ENCODE measurements around the gene QRFP. TPM values are rescaled to one million over a fixed set of nuclear protein-coding genes. Genes with fewer than 3 reads are reported as not detected.

Gene QRFP
- total and polyA plus RNA-seq, 12 donors = not detected

DNA sequence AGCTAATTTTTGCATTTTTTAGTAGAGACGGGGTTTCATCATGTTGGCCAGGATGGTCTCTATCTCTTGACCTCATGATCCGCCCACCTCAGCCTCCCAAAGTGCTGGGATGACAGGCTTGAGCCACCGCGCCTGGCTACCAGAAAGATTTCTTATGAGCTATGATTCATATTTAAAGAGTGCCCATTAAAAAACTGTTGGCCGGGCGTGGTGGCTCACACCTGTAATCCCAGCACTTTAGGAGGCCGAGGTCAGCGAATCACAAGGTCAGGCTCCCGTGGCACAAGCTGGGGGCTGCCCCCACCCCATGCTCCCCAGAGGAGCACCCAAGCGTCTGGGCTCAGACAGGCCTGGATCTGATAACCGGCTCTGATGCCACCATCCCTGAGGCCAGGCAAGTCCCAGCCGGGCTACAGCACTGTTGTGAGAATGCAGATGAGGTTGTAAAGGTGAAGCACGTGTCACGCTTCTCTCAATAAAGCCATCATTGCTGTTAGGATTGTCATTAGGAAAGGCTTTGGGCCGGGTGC, 13.9 kb downstream of the QRFP start:
- no peaks in the 10 kb centered on the region for H3K4me1 ChIP-seq (replicated peaks in 1 of 2)
- H3K36me3 ChIP-seq (replicated peaks in 1 of 2) = peaks cover 0 to 96% of the 10 kb centered on the region in 2 donors
- H3K27ac ChIP-seq = no peak overlapping the region
- H3K27me3 ChIP-seq = no peaks in the 10 kb centered on the region
- intact Hi-C loops (cut with DNase I) = no loop called here
- H3K4me3 ChIP-seq = no peak overlapping the region
- H3K9me3 ChIP-seq (replicated peaks in 1 of 3) = no peaks in the 10 kb centered on the region
- WGBS, 4 donors = 85 to 90% (median 87%) methylated on average over 8 to 15 of the region's 15 CpGs
- no peak for DNase-seq
- no peak for TF ChIP-seq POLR2A (IDR thresholded peaks at IDR 0.05)
- TF ChIP-seq, protein P1, sequence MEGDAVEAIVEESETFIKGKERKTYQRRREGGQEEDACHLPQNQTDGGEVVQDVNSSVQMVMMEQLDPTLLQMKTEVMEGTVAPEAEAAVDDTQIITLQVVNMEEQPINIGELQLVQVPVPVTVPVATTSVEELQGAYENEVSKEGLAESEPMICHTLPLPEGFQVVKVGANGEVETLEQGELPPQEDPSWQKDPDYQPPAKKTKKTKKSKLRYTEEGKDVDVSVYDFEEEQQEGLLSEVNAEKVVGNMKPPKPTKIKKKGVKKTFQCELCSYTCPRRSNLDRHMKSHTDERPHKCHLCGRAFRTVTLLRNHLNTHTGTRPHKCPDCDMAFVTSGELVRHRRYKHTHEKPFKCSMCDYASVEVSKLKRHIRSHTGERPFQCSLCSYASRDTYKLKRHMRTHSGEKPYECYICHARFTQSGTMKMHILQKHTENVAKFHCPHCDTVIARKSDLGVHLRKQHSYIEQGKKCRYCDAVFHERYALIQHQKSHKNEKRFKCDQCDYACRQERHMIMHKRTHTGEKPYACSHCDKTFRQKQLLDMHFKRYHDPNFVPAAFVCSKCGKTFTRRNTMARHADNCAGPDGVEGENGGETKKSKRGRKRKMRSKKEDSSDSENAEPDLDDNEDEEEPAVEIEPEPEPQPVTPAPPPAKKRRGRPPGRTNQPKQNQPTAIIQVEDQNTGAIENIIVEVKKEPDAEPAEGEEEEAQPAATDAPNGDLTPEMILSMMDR (IDR thresholded peaks at IDR 0.05) = no peak

DNA sequence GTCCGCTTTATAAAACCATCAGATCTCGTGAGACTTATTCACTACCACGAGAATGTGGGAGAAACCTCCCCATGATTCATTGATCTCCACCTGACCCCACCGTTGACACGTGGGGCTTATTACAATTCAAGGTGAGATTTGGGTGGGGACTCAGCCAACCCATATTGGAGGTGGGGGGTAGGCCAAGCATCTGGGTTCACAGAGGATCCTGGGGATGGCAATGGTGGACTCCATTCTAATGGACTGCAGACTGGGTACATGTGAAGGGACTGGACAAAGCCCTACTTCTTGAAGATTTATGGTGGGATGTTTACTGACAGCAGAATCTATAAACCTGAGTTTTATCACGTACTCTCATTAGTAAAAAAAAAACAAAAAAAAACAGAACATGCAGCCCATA, 15.1 kb downstream of the QRFP start:
- Histone ChIP-seq H3K36me3 (replicated peaks in 1 of 2) (peaks cover 0 to 95% of the 10 kb centered on the region in 2 donors), H3K4me1 (replicated peaks in 1 of 2) (no peaks in the 10 kb centered on the region), H3K4me3 (no peak overlapping the region), H3K27ac (no peak overlapping the region), H3K9me3 (replicated peaks in 1 of 3) (no peaks in the 10 kb centered on the region), H3K27me3 (no peaks in the 10 kb centered on the region)
- intact Hi-C loops (cut with DNase I) = no loop called here
- 86 to 89% (median 89%) methylated on average over 6 of the region's 6 CpGs for WGBS, 4 donors
- no peak for DNase-seq
- TF ChIP-seq POLR2A (IDR thresholded peaks at IDR 0.05) = no peak
- TF ChIP-seq, protein P1 (IDR thresholded peaks at IDR 0.05) = no peak

DNA sequence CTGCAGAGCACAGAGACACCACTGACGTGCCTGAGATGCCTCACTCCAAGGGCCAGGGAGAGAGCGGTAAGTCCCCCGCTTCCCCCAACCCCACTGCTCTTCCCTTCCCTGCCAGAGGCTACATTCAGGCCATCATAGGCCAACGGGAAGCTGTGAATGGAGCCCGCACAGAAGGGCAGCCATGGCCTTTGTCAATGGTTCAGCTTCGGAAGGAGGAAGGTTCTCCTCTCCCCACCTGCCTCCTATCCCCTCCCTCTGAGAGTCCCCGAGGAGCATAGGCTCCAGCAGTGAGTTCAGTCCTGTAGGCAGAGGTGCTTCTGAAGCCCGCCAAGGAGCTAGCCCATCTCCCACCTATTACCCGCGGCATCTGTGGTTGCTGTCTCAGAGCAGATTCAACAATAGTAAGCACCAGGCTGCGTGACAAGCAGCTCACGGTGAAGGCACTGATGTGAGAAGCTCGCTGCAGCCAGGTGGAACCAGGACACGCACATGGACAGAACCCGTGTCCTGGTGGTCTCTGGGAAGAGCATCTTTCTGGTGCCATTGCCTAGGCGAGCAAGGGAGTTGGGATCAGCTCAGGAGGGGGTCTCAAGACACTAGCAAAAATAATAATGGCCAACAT, 15.9 kb downstream of the QRFP start:
- TF ChIP-seq POLR2A (IDR thresholded peaks at IDR 0.05) = no peak
- TF ChIP-seq, protein P1 (IDR thresholded peaks at IDR 0.05) = no peak
- 92 to 98% (median 95%) methylated on average over 15 to 16 of the region's 16 CpGs for WGBS, 4 donors

DNA sequence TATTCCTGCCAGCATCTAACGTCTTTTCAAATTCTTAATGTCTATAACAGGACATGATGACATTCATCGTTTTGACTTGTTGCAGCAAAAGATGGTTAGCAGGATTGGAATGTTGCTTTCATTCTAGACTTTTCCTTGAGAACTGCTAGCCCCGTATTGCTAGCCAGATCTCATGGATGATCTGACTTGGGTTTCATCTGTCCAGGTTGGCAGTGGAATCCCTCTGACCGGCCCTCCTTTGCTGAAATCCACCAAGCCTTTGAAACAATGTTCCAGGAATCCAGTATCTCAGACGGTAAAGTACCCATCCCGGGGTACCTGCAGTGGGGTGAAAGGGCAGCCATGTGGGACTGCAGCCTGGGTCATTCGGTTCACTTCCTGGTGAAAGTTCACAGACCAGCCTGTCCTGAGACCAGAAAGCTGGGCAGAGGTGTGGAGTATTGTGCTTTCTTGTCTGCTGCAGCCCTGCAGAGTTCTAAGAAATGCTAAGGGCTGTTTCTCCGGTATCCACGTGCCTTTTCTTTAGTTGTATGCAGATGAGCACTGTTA, 16.7 kb downstream of the QRFP start:
- Histone ChIP-seq H3K4me1 (replicated peaks in 1 of 2) (no peaks in the 10 kb centered on the region), H3K9me3 (replicated peaks in 1 of 3) (no peaks in the 10 kb centered on the region), H3K4me3 (no peak overlapping the region), H3K36me3 (replicated peaks in 1 of 2) (peaks cover 0 to 89% of the 10 kb centered on the region in 2 donors), H3K27ac (no peak overlapping the region), H3K27me3 (no peaks in the 10 kb centered on the region)
- intact Hi-C loops (cut with DNase I) = no loop called here
- WGBS, 4 donors = 88 to 95% (median 92%) methylated on average over 8 to 9 of the region's 9 CpGs
- no peak for DNase-seq
- TF ChIP-seq, protein P1 (IDR thresholded peaks at IDR 0.05) = no peak
- no peak for TF ChIP-seq POLR2A (IDR thresholded peaks at IDR 0.05)

More for the DNA sequence above, 15.9 kb downstream of the QRFP start:
- peaks cover 0 to 89% of the 10 kb centered on the region in 2 donors for H3K36me3 ChIP-seq (replicated peaks in 1 of 2)
- intact Hi-C loops (cut with DNase I) = no loop called here
- no peaks in the 10 kb centered on the region for H3K9me3 ChIP-seq (replicated peaks in 1 of 3)
- no peaks in the 10 kb centered on the region for H3K4me1 ChIP-seq (replicated peaks in 1 of 2)
- no peak for DNase-seq
- H3K27ac ChIP-seq = no peak overlapping the region
- H3K4me3 ChIP-seq = no peak overlapping the region
- no peaks in the 10 kb centered on the region for H3K27me3 ChIP-seq
